Gastroesophageal sphincter (tissue), 3 donors: ENCODE data around the gene IKZF3.

Source experiments
- CTCF ChIP-seq, 4 experiments: fragments of 200-600 bp in 2 of 4; fragments of 450-650 bp in 2 of 4; sonication (generic) in 1 of 4; IDR thresholded peaks; one replicate each; pipeline ENCODE4 v1.5.1; 2017 to 2019; ENCODE audit warnings: antibody characterized with exemption in 4 of 4, mild to moderate bottlenecking in 2 of 4, moderate library complexity in 2 of 4
- EP300 ChIP-seq: sonication (generic); formaldehyde crosslinking; IDR thresholded peaks from one replicate; pipeline ENCODE4 v1.6.1; 2017; ENCODE audit warnings: antibody characterized with exemption, mild to moderate bottlenecking
- POLR2A ChIP-seq, 2 donors: fragments of 450-650 bp; IDR thresholded peaks; one replicate each; pipeline ENCODE4 v1.6.1; 2017; ENCODE audit warnings: antibody characterized with exemption in 2 of 2, mild to moderate bottlenecking in 2 of 2, moderate library complexity in 1 of 2

GRCh38 chr17:39714234-39714633 lies 149.9 kb downstream of the IKZF3 start:
- TF ChIP-seq CTCF (IDR thresholded peaks at IDR 0.05) (no peak), POLR2A (IDR thresholded peaks at IDR 0.05) (no peak), EP300 (no peak)
